Fibroblast of mammary gland (primary cell): ENCODE data around the gene CDR2.
"Not testable (repeated sequence)": the region's sequence is repeated elsewhere in the genome, so short reads cannot be mapped to it uniquely, and the experiment has no call there.

Experiments used
- DNase-seq: peaks from one replicate; pipeline ENCODE4 v3.0.0-alpha.2; 2010; ENCODE audit warnings: low read depth
- H3K4me3 ChIP-seq: 2 replicates; pipeline ENCODE4 v1.5.1; 2011; ENCODE audit warnings: low read depth, mild to moderate bottlenecking, low read length, moderate library complexity; ENCODE audit not compliant: control insufficient read depth
- CTCF ChIP-seq: conservative IDR thresholded peaks from 2 replicates; pipeline ENCODE4 v1.5.1; 2011; ENCODE audit warnings: low read depth, low read length, inconsistent platforms; ENCODE audit not compliant: control insufficient read depth, insufficient read depth

CDR2 gene

GRCh38 chr16:22353933-22354541 lies 20.4 kb downstream of the CDR2 start:
- no peak for TF ChIP-seq CTCF
- no peak for DNase-seq

GRCh38 chr16:22353191-22353919 lies 21.1 kb downstream of the CDR2 start:
- TF ChIP-seq CTCF, result no peak
- DNase-seq, result peak; percentile 83

More at GRCh38 chr16:22353933-22354541, 20.4 kb downstream of the CDR2 start:
- H3K4me3 ChIP-seq, result no peak overlapping the region

GRCh38 chr16:22352723-22353122 lies 21.7 kb downstream of the CDR2 start:
- DNase-seq, result no peak
- TF ChIP-seq CTCF, result no peak

More at GRCh38 chr16:22353191-22353919, 21.1 kb downstream of the CDR2 start:
- no peak overlapping the region for H3K4me3 ChIP-seq

GRCh38 chr16:22352140-22352539 lies 22.3 kb downstream of the CDR2 start:
- no peak overlapping the region for H3K4me3 ChIP-seq
- no peak for TF ChIP-seq CTCF

More at GRCh38 chr16:22352723-22353122, 21.7 kb downstream of the CDR2 start:
- H3K4me3 ChIP-seq, result no peak overlapping the region

GRCh38 chr16:22351017-22351416 lies 23.4 kb downstream of the CDR2 start:
- not testable (repeated sequence) for DNase-seq

More at GRCh38 chr16:22352140-22352539, 22.3 kb downstream of the CDR2 start:
- DNase-seq, result no peak

GRCh38 chr16:22348291-22348690 lies 26.1 kb downstream of the CDR2 start:
- DNase-seq, result no peak
- H3K4me3 ChIP-seq, result no peak overlapping the region
- no peak for TF ChIP-seq CTCF

More at GRCh38 chr16:22351017-22351416, 23.4 kb downstream of the CDR2 start:
- not testable (repeated sequence) for H3K4me3 ChIP-seq

GRCh38 chr16:22347100-22347820 lies 27.2 kb downstream of the CDR2 start:
- no peak overlapping the region for H3K4me3 ChIP-seq
- DNase-seq, result no peak
- TF ChIP-seq CTCF, result no peak
